ENCODE results near the gene CLN3.
"Not testable (repeated sequence)": the region's sequence is repeated elsewhere in the genome, so short reads cannot be mapped to it uniquely, and the experiment has no call there.

CLN3 gene

GRCh38 chr16:28514246-28514645 is 22.4 kb upstream of the CLN3 start:
- no peak for DNase-seq (ENCODE audit: low read depth in 2 of 3, low spot score in 2 of 3)

GRCh38 chr16:28513484-28514181 is 21.8 kb upstream of the CLN3 start:
- no peak for DNase-seq (ENCODE audit: low read depth in 2 of 3, low spot score in 2 of 3)

GRCh38 chr16:28511801-28512789 is 20.2 kb upstream of the CLN3 start:
- no peak for DNase-seq (ENCODE audit: low read depth in 2 of 3, low spot score in 2 of 3)

GRCh38 chr16:28511031-28511430 is 19.2 kb upstream of the CLN3 start:
- DNase-seq (ENCODE audit: low read depth in 2 of 3, low spot score in 2 of 3): no peak

- DNase-seq (ENCODE audit: low read depth in 2 of 3, low spot score in 2 of 3): no peak
These were observed 13.7 kb upstream of the CLN3 start for GRCh38 chr16:28505489-28506137.

- no peak for DNase-seq (ENCODE audit: low read depth in 2 of 3, low spot score in 2 of 3)
These were observed 13.0 kb upstream of the CLN3 start for GRCh38 chr16:28504707-28505404.

- DNase-seq (ENCODE audit: low read depth in 2 of 3, low spot score in 2 of 3): no peak
These were observed 11.8 kb upstream of the CLN3 start for GRCh38 chr16:28503470-28504259.

- DNase-seq (ENCODE audit: low read depth in 2 of 3, low spot score in 2 of 3): no peak
These were observed 10.4 kb upstream of the CLN3 start for GRCh38 chr16:28502290-28502689.

GRCh38 chr16:28501258-28502232 is 9.7 kb upstream of the CLN3 start:
- no peak for DNase-seq (ENCODE audit: low read depth in 2 of 3, low spot score in 2 of 3)

- not testable (repeated sequence) for DNase-seq (ENCODE audit: low read depth in 2 of 3, low spot score in 2 of 3)
These were observed 8.8 kb upstream of the CLN3 start for GRCh38 chr16:28500476-28501180.

- no peak for DNase-seq (ENCODE audit: low read depth in 2 of 3, low spot score in 2 of 3)
These were observed 8.0 kb upstream of the CLN3 start for GRCh38 chr16:28499854-28500253.

GRCh38 chr16:28498666-28499381 is 7.0 kb upstream of the CLN3 start:
- no peak for DNase-seq (ENCODE audit: low read depth in 2 of 3, low spot score in 2 of 3)

- no peak for DNase-seq (ENCODE audit: low read depth in 2 of 3, low spot score in 2 of 3)
These were observed 6.2 kb upstream of the CLN3 start for GRCh38 chr16:28497861-28498599.

- no peak for DNase-seq (ENCODE audit: low read depth in 2 of 3, low spot score in 2 of 3)
These were observed 5.5 kb upstream of the CLN3 start for GRCh38 chr16:28497386-28497785.

GRCh38 chr16:28496844-28497243 is 5.0 kb upstream of the CLN3 start:
- no peak for DNase-seq (ENCODE audit: low read depth in 2 of 3, low spot score in 2 of 3)

GRCh38 chr16:28495795-28496749 is 4.2 kb upstream of the CLN3 start:
- no peak for DNase-seq (ENCODE audit: low read depth in 2 of 3, low spot score in 2 of 3)

Measured in activated CD8-positive, alpha-beta memory T cell treated with anti-CD3 and anti-CD28 coated beads for 48 hours (primary cell).